Pulmonary artery endothelial cell (primary cell): ENCODE measurements around the gene AFAP1L2. TPM values are rescaled to one million over a fixed set of nuclear protein-coding genes. Genes with fewer than 3 reads are reported as not detected.

Experiments
- DNase-seq: peaks from one replicate; pipeline ENCODE4 v3.0.0-alpha.2; 2011; ENCODE audit warnings: low read depth, low spot score
- total RNA-seq: library from RNA; depleted of rRNA; stranded (reverse); fragments of >200 nt; gene quantifications from 2 replicates; pipeline ENCODE4 v1.2.3, GENCODE V29; 2014

The AFAP1L2 gene
- total RNA-seq, 1 donor from 2014 or later: 1.3 TPM

DNA sequence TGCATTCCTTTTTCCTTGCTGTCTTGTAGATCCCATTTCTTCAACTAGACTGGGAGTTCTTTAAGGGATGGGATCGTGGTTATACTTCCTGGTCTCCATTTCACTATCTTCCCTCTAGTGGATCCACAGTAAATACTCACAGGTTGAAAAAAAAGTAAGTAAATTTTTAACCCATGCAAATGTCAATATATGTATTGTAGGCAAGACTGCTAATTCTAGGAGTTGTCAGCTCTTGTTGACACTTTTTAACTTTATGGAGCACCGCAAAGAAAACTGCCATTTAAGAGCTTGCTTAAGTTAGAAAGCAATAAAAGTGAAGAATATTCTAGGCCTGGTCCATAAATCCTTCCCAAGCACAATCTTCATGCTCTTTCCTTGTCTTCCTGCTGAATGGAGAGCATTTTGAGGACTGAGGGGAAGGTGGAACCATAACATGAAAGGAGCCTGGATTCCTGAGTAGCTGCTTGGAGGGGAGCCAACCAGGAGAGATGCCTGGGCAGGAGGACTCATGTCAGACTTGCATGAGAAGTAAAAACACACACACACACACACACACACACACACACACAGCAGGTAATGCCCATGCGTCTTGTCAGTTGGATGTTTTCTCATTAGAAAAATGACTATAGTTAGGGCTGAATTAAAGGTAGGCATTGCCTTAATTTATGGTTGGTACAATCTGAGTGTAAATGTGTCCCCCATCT is 133.1 kb downstream of the AFAP1L2 start:
- no peak for DNase-seq

DNA sequence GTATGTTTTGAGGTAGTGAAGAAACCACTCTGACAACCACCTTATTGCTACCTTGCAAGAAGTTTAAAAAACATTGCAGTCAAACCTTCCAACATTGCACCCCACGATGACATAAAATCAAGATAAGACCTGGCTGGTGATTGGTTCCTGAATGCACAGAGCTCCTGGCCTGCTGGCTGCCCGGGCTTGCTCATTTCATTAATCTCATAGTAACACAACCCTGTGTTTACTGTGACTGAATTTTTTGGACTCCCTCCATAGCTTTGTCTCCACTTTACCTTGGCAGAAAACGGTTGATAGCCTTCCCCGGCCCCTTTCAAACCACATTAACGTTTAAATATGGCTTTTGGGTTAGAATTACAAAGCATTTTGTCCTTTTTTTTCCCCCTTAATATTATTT is 137.8 kb downstream of the AFAP1L2 start:
- DNase-seq: no peak

GRCh38 chr10:114265392-114266053 is 138.8 kb downstream of the AFAP1L2 start:
- DNase-seq: no peak

- no peak for DNase-seq
Measured at GRCh38 chr10:114262496-114262895, 141.8 kb downstream of the AFAP1L2 start.

- DNase-seq: no peak
Measured at GRCh38 chr10:114261076-114261475, 143.2 kb downstream of the AFAP1L2 start.

DNA sequence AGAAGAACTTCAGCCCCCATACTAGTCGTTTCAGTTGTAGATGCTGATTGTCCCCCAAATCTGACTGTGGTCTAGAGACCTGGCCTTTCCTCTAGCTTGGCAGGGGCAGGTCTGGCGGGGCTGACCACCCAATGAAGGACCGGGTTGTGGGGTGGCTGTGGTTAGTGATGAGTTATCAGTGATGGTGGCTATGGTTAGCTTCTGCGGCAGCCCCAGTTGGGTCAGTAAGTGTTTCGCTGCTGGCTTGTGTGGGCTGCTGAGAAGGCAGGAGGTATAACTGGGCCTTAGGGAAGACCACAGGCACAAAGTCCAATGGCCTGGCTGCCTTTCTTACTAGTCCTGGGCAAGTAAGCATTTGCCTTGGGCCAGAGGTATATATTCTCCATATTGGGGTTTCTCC is 143.9 kb downstream of the AFAP1L2 start:
- DNase-seq: no peak

GRCh38 chr10:114259824-114260223 is 144.5 kb downstream of the AFAP1L2 start:
- DNase-seq: no peak

DNA sequence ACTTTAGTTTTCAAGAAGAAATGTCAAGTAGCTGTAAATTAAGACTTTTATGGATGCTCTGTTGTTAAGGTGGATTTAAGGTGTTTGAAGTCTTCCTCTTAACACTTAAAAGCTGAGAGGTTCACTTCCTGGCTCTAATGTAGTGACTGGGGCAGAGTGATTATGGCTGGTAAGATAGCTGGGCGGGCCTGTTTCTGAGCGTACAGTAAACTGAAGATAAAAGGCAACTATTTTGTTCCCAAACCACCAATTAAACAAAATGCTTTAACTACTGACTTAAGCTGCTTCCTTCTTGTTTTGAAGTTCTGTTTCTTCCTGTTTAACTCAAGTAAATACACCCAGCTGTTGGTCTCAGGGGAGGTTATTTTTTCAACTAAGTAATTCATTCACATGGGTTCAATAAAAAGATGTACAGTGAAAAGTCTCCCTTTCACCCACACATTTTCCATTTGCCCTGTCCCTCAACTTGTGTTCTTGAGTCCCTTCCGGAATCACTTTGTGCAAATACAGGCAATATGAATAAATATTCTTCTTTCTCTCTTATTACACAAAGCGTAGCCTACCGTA is 145.9 kb downstream of the AFAP1L2 start:
- no peak for DNase-seq

- DNase-seq: no peak
Measured at GRCh38 chr10:114257498-114257897, 146.8 kb downstream of the AFAP1L2 start.

DNA sequence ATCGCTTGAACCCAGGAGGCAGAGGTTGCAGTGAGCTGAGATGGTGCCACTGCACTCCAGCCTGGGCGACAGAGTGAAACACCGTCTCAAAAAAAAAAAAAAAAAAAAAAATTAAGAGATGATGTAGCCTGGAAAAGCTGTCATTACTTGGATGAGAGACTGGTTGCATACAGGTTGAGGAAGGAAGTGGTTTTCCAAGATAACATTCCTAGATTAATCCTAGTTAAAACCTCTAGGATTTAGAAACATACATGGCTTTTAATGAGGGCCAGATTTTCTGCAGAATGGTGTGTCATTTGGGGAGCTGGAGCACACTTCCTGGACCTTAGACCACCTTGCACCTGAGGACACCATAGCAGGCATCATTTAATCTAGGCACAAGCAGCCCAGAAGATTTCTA is 147.5 kb downstream of the AFAP1L2 start:
- no peak for DNase-seq

DNA sequence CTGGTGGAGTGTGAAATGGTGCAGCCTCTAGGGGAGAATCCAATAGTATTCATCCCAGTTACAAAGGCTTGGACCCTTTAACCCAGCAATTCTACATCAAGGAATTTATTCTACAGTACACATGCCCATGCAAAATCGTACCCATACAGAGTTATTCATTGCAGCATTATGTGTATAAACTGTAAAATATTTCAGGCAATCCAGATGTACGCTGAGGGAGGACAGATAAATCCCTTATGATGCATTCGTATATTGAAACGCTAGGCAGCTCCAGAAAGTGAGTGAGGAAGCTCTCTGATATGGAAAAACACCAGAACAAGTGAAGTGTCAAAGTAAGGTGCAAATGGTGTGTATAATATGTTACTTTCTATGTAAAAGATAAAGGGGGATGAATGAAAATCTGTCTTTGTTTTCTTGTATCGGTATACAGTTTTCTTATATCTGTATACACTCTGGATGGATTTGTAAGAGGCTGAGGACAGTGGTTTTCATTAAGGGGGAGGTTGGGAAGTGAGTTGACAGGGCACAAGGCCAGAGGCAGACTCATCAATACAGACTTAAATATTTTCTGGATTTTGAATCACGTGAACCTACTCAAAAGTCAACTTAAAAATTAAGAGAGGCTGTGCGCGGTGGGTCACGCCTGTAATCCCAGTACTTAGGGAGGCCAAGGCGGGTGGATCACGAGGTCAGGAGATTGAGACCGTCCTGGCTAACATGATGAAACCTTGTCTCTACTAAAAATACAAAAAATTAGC is 148.1 kb downstream of the AFAP1L2 start:
- no peak for DNase-seq

DNA sequence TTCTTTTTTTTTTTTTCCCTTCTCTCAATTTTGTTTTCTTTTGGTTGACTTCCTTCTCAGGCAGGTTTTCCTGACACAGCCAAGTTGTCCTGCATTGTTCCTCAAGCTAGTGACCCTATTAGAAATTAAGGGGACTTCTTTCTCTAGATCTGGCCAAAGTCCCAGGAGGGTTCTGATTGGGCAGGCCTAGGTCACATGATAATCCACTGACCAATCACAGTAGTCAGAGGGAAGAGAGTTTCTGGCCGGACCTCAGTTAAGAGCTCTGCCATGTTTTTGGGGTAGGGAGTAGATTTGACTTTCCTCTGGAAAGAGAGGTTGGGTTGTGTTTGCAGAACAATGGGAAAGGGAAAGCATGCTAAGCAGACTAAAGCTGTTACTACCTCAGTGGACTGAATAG is 149.1 kb downstream of the AFAP1L2 start:
- no peak for DNase-seq

DNA sequence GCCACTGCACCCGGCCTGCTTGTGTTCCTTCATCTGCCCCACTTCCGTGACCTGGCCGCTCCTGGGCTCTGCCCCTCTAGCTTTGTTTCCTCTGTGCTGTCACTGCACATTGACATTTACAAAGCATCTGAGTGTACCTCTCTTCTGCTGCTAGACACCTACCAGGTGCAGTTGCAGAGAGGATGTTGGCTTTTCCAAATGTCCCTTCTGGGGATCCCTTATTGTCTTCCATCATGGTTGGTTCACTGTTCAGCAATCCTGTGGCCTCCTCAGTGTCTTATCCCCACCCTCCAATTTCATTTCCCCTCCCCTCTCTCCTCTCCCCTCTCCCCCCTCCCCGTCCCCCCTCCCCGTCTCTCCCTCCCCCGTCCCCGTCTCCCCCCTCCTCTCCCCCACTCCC is 151.4 kb downstream of the AFAP1L2 start:
- DNase-seq: no peak

- DNase-seq: no peak
Measured at GRCh38 chr10:114252092-114252491, 152.2 kb downstream of the AFAP1L2 start.

DNA sequence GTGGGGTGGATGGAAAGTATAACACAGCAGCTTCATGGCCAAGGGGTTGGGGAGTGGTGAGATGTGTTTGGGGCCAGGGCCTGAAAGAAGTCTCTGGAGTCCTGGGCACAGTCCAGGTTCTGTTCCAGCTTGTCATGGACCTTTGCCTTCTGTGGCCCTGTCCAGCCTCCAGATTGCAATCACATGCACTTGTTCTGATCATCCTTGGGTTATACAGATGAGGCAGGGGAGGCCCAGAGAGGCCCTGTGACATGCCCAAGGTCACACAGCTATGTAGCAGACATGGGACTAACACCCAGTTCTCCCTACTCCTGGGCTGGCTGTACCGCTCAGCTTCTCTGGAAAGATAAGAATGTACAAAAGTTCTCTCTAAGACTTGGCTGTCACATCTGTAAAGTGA is 153.6 kb downstream of the AFAP1L2 start:
- no peak for DNase-seq

DNA sequence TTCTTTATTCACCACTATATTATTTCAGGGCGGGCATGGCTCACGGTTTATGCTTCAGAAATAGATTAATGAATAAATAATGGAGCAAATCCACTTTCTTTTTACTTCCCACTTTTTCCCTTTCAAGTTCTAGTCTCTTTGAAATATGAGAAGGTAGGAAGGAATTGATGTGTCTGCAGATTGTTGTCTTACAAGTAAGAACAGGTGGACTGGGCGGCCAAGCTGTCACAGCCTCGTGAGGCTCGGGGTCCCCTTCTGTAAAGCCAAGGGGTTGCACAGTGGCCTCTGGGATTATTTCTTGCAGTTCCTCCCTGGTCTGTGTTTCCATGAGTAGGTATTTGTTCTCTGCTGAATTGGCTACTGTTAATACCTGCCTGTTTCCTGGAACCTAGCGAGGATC is 154.1 kb downstream of the AFAP1L2 start:
- no peak for DNase-seq

- no peak for DNase-seq
Measured at GRCh38 chr10:114246679-114247305, 157.5 kb downstream of the AFAP1L2 start.

- DNase-seq: no peak
Measured at GRCh38 chr10:114245121-114245791, 159.0 kb downstream of the AFAP1L2 start.
